ENCODE data around the gene GREM1. TPM values are rescaled to one million over a fixed set of nuclear protein-coding genes. Genes with fewer than 3 reads are reported as not detected.

Gene GREM1
- total and polyA plus RNA-seq, 7 donors, result 2.5 to 33.2 (median 25.5) TPM

DNA sequence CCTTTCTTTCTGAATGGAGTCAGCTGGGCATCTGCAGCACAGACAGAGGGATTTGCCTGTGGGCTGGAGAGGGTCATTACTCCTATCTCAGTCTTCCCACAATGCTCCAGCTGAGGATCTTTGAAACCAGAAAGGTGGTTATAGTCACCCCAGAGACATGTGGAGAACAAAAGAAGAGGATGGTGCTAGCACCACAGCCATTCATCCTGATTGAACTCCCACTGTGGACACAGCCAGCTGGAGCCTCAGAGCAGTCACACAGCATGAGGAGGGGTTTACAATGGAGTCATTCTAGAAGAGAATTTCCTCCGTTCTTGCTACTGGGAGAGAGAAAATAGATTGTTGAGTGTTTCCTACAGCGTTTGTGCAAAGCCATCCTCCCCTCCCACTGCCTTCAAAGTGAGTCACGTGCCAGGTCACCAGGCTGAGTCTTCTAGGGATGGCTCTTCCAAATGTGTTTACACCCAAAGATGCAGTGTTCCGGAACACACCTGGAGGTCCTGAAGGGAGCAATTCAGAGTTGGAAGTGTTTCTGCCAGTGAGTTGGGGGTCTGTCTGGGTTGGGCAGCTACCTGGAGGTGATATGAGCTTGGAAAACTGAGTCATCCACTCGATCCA lies 18.9 kb upstream of the GREM1 start:
- WGBS, 2 donors, result 86 to 92% methylated on average over 5 of the region's 5 CpGs
- H3K9me3 ChIP-seq, result no peaks in the 10 kb centered on the region
- no peak overlapping the region for H3K4me3 ChIP-seq
- H3K27me3 ChIP-seq, result no peaks in the 10 kb centered on the region
- no peak for TF ChIP-seq EP300 (IDR thresholded peaks at IDR 0.05)
- no peak for TF ChIP-seq POLR2AphosphoS5 (IDR thresholded peaks at IDR 0.05)
- TF ChIP-seq POLR2A (IDR thresholded peaks at IDR 0.05), result no peak
- TF ChIP-seq, protein P1, sequence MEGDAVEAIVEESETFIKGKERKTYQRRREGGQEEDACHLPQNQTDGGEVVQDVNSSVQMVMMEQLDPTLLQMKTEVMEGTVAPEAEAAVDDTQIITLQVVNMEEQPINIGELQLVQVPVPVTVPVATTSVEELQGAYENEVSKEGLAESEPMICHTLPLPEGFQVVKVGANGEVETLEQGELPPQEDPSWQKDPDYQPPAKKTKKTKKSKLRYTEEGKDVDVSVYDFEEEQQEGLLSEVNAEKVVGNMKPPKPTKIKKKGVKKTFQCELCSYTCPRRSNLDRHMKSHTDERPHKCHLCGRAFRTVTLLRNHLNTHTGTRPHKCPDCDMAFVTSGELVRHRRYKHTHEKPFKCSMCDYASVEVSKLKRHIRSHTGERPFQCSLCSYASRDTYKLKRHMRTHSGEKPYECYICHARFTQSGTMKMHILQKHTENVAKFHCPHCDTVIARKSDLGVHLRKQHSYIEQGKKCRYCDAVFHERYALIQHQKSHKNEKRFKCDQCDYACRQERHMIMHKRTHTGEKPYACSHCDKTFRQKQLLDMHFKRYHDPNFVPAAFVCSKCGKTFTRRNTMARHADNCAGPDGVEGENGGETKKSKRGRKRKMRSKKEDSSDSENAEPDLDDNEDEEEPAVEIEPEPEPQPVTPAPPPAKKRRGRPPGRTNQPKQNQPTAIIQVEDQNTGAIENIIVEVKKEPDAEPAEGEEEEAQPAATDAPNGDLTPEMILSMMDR (IDR thresholded peaks at IDR 0.05), result no peak
- H3K27ac ChIP-seq, result no peak overlapping the region
- no peak for DNase-seq
- no peaks in the 10 kb centered on the region for H3K4me1 ChIP-seq
- intact Hi-C loops (cut with DNase I), result no loop called here
- no peaks in the 10 kb centered on the region for H3K36me3 ChIP-seq

DNA sequence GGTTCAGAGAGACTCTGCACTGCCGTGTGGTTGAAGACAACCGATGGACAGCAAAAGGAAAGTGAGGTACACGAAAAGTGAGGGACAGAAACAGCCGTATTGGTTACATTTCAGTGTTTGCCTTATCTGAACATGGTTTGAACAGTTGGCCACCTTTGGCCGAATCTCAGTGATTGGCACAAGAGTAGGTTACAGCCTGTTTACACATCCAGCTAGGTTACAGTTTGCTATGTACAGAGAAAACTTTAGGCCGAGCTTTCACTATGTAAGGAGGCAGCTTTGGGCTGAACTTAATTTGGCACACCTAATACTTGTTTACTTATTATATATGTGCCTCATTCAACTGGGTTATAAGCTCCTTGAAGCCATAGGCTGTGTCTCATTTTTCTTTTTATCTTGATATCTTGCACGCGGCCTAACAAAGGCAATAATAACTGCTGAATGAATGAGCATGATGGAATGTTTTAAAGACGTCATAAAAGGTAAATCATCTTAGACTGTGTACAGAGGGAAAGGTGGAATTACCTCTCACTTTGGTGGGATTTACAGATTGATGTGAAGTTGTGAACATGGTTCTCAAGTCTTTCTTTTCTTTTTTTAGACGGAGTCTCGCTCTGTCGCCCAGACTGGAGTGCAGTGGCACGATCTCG lies 17.2 kb upstream of the GREM1 start:
- Histone ChIP-seq H3K27ac (no peak overlapping the region), H3K4me1 (peaks cover 0 to 5% (median 2%) of the 10 kb centered on the region in 4 donors)
- TF ChIP-seq, protein P1 (IDR thresholded peaks at IDR 0.05), result no peak
- TF ChIP-seq POLR2A (IDR thresholded peaks at IDR 0.05) (no peak), EP300 (IDR thresholded peaks at IDR 0.05) (no peak), POLR2AphosphoS5 (IDR thresholded peaks at IDR 0.05) (no peak)

DNA sequence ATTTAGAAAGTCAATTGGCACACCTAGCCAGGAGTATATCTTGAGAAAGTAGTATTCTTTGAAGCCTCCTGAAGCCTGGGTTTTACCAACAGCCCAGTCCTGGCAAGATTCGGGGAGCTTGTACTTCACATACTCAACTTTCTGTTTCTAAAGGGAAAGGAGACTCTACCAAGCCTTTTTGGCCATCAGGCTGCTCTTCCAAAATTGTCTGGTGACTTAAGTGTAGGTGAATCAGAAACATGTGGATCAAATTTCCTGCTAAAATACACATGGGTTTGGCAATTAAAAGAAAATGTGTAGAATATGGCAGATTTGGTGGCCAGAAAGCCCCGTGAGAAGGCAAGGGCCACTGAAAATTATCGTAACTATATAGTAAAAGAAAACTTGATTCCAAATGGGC lies 15.9 kb upstream of the GREM1 start:
- DNase-seq, result no peak
- no peak overlapping the region for H3K27ac ChIP-seq
- intact Hi-C loops (cut with DNase I), result no loop called here
- WGBS, 2 donors, result 61 to 63% methylated on average over 3 of the region's 3 CpGs
- no peaks in the 10 kb centered on the region for H3K9me3 ChIP-seq
- no peaks in the 10 kb centered on the region for H3K27me3 ChIP-seq
- no peaks in the 10 kb centered on the region for H3K36me3 ChIP-seq
- no peak overlapping the region for H3K4me3 ChIP-seq
- TF ChIP-seq POLR2A (IDR thresholded peaks at IDR 0.05) (no peak), POLR2AphosphoS5 (IDR thresholded peaks at IDR 0.05) (no peak), EP300 (IDR thresholded peaks at IDR 0.05) (no peak)
- TF ChIP-seq, protein P1 (IDR thresholded peaks at IDR 0.05), result no peak
- peaks cover 0 to 10% (median 2%) of the 10 kb centered on the region in 4 donors for H3K4me1 ChIP-seq

More for the DNA sequence above, 17.2 kb upstream of the GREM1 start:
- Histone ChIP-seq H3K36me3 (no peaks in the 10 kb centered on the region), H3K27me3 (no peaks in the 10 kb centered on the region), H3K9me3 (no peaks in the 10 kb centered on the region), H3K4me3 (no peak overlapping the region)
- no peak for DNase-seq
- whole genome bisulfite sequencing, 2 donors, result 23 to 76% methylated on average over 14 of the region's 14 CpGs
- intact Hi-C loops (cut with DNase I), result no loop called here

DNA sequence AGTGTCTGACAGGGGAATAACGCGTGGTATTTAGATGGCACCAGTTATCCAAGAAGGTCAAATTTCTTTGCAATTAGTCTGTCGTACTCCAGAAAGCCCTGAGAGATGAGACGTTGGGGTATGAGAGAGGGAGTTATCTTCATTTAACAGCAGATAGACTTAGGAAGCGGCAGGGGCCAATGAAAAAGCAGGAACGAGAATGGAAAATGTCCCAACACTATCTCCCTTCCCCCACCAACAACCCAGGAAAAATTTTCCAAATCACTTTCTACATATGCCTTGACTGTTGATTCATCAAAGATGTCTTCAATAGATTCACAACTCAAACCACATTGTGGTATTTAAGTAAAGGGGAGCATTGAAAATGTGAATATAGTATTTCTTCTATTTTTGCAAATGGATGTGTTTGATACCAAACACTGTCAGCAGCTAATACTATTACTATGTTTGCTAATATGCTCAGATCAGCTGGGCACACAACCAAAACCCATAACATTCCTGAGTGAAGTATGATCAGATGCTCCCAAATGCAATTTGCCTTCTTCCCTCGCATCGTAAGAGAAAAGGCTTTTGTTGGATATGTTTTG lies 13.3 kb upstream of the GREM1 start:
- no peaks in the 10 kb centered on the region for H3K27me3 ChIP-seq
- WGBS, 2 donors, result 78 to 89% methylated on average over 8 of the region's 8 CpGs
- intact Hi-C loops (cut with DNase I), result no loop called here
- no peaks in the 10 kb centered on the region for H3K9me3 ChIP-seq
- H3K36me3 ChIP-seq, result no peaks in the 10 kb centered on the region
- TF ChIP-seq EP300 (IDR thresholded peaks at IDR 0.05), result no peak
- TF ChIP-seq POLR2AphosphoS5 (IDR thresholded peaks at IDR 0.05), result no peak
- TF ChIP-seq, protein P1 (IDR thresholded peaks at IDR 0.05), result no peak
- TF ChIP-seq POLR2A (IDR thresholded peaks at IDR 0.05), result no peak
- no peak overlapping the region for H3K27ac ChIP-seq
- peaks cover 0 to 11% (median 2%) of the 10 kb centered on the region in 4 donors for H3K4me1 ChIP-seq
- no peak overlapping the region for H3K4me3 ChIP-seq
- no peak for DNase-seq
